A549 (cell line): ENCODE data around the gene MESP1. TPM values are rescaled to one million over a fixed set of nuclear protein-coding genes. Genes with fewer than 3 reads are reported as not detected.

ENCODE experiments used
- ATAC-seq, 2 experiments: fragments of 200-7000 bp in 1 of 2; fragments of >200 bp in 1 of 2; cut with Nextera tagmentation in 1 of 2; cut with Tn5 transposase in 1 of 2; 3 replicates each; pipeline versions ENCODE4 v1.8.0 to v1.9.1; 2018 to 2020; ENCODE audit warnings: mild to moderate bottlenecking in 1 of 2, moderate library complexity in 1 of 2
- CTCF ChIA-PET: fragments of 300-600 bp; sonication (Branson Sonifier 250); formaldehyde crosslinking; extraction: SDS; loops from one replicate; lab custom pipeline; 2021; ENCODE audit warnings: antibody characterized with exemption, inconsistent platforms; lab: Yijun Ruan, JAX
- POLR2A ChIA-PET: fragments of 350-600 bp; formaldehyde crosslinking; extraction: SDS; loops from one replicate; lab custom pipeline; 2021; ENCODE audit warnings: antibody characterized with exemption, inconsistent platforms; lab: Yijun Ruan, JAX
- DNase-seq, 2 experiments: peaks; one replicate each; pipeline versions ENCODE4 v3.0.0 to v3.0.0-alpha.2; 2011 to 2016; ENCODE audit warnings: low read depth in 1 of 2, low spot score in 1 of 2
- FAIRE-seq: peaks from 2 replicates; lab custom pipeline; 2011; peaks lifted over from hg19 to GRCh38; lab: Jason Lieb, UNC
- H3K27ac ChIP-seq, 2 experiments: fragments of >200 bp; sonication (Bioruptor Twin); formaldehyde crosslinking; 3 replicates each; pipeline ENCODE4 v1.5.1; 2016 to 2017
- H3K4me1 ChIP-seq: fragments of >200 bp; sonication (Bioruptor Twin); formaldehyde crosslinking; 3 replicates; pipeline ENCODE4 v1.6.1; 2016
- H3K4me2 ChIP-seq: fragments of >200 bp; sonication (Bioruptor Twin); formaldehyde crosslinking; 3 replicates; pipeline ENCODE4 v1.6.1; 2016
- H3K4me3 ChIP-seq: fragments of >200 bp; sonication (Bioruptor Twin); formaldehyde crosslinking; 3 replicates; pipeline ENCODE4 v1.5.1; 2016
- H3K9me3 ChIP-seq: fragments of >200 bp; sonication (Bioruptor Twin); formaldehyde crosslinking; 3 replicates; pipeline ENCODE4 v1.6.1; 2016
- BCL3 ChIP-seq: fragments of >200 bp; sonication (Bioruptor Twin); formaldehyde crosslinking; IDR thresholded peaks from 3 replicates; pipeline ENCODE4 v1.6.1; 2016
- BHLHE40 ChIP-seq: IDR thresholded peaks from 2 replicates; pipeline ENCODE4 v1.6.1; 2012; ENCODE audit warnings: low read depth, low read length, inconsistent platforms
- CEBPB ChIP-seq, 2 experiments: fragments of >200 bp in 1 of 2; sonication (Bioruptor Twin) in 1 of 2; formaldehyde crosslinking in 1 of 2; IDR thresholded peaks; 2 replicates each; pipeline ENCODE4 v1.6.1; 2012 to 2016
- ELK1 ChIP-seq: fragments of 150-350 bp; IDR thresholded peaks from 2 replicates; pipeline ENCODE4 v1.6.1; 2014; ENCODE audit warnings: low read depth, mild to moderate bottlenecking, low read length
- EP300 ChIP-seq, 2 experiments: fragments of >200 bp; sonication (Bioruptor Twin); formaldehyde crosslinking; IDR thresholded peaks; 2 replicates in 1 of 2; 3 replicates in 1 of 2; pipeline ENCODE4 v1.6.1; 2016 to 2017
- FOSB ChIP-seq: fragments of 250-450 bp; sonication (Bioruptor Pico); IDR thresholded peaks from 2 replicates; pipeline ENCODE4 v1.5.0; 2020; ENCODE audit warnings: mild to moderate bottlenecking, moderate library complexity
- FOXS1 ChIP-seq: fragments of 250-450 bp; sonication (Bioruptor Pico); IDR thresholded peaks from 2 replicates; pipeline ENCODE4 v1.5.0; 2020; ENCODE audit warnings: mild to moderate bottlenecking, moderate library complexity
- HDAC2 ChIP-seq: fragments of 200-600 bp; sonication (generic); IDR thresholded peaks from 2 replicates; pipeline ENCODE4 v1.6.1; 2016
- HEYL ChIP-seq: fragments of 250-450 bp; sonication (Bioruptor Pico); IDR thresholded peaks from 2 replicates; pipeline ENCODE4 v1.8.0; 2021; ENCODE audit warnings: mild to moderate bottlenecking, moderate library complexity
- HMGXB4 ChIP-seq: fragments of 250-450 bp; sonication (Bioruptor Pico); IDR thresholded peaks from 2 replicates; pipeline ENCODE4 v1.5.0; 2021; ENCODE audit warnings: mild to moderate bottlenecking, moderate library complexity, borderline replicate concordance
- HOXA7 ChIP-seq: fragments of 250-450 bp; sonication (Bioruptor Pico); IDR thresholded peaks from 2 replicates; pipeline ENCODE4 v1.5.0; 2020; ENCODE audit warnings: mild to moderate bottlenecking, moderate library complexity
- HOXB5 ChIP-seq: fragments of 250-450 bp; sonication (Bioruptor Pico); IDR thresholded peaks from 2 replicates; pipeline ENCODE4 v1.5.0; 2020; ENCODE audit warnings: mild to moderate bottlenecking, moderate library complexity
- KDM5A ChIP-seq: fragments of 200-600 bp; sonication (generic); IDR thresholded peaks from 2 replicates; pipeline ENCODE4 v1.6.1; 2016; ENCODE audit warnings: antibody characterized with exemption, mild to moderate bottlenecking
- MAX ChIP-seq: IDR thresholded peaks from 2 replicates; pipeline ENCODE4 v1.6.1; 2012
- NFE2L2 ChIP-seq: fragments of 150-350 bp; conservative IDR thresholded peaks from 2 replicates; pipeline ENCODE4 v1.6.1; 2014; ENCODE audit warnings: low read length
- PBX3 ChIP-seq: IDR thresholded peaks from 2 replicates; pipeline ENCODE4 v1.6.1; 2012
- PHF8 ChIP-seq: fragments of 200-600 bp; sonication (generic); IDR thresholded peaks from 2 replicates; pipeline ENCODE4 v1.6.1; 2016; ENCODE audit warnings: low read depth, mild to moderate bottlenecking, antibody characterized with exemption, moderate library complexity, borderline replicate concordance
- RARB ChIP-seq: fragments of 250-450 bp; sonication (Bioruptor Pico); IDR thresholded peaks from 2 replicates; pipeline ENCODE4 v1.8.0; 2021; ENCODE audit warnings: mild to moderate bottlenecking, moderate library complexity
- RFX5 ChIP-seq: fragments of 450-650 bp; IDR thresholded peaks from 2 replicates; pipeline ENCODE4 v1.7.1; 2014; ENCODE audit warnings: antibody characterized with exemption, mild to moderate bottlenecking, moderate library complexity
- RNF2 ChIP-seq: fragments of 200-600 bp; sonication (generic); IDR thresholded peaks from 2 replicates; pipeline ENCODE4 v1.6.1; 2016; ENCODE audit warnings: low read depth, mild to moderate bottlenecking, antibody characterized with exemption, moderate library complexity, borderline replicate concordance
- SMC3 ChIP-seq: fragments of >200 bp; sonication (Bioruptor Twin); formaldehyde crosslinking; IDR thresholded peaks from 3 replicates; pipeline ENCODE4 v1.6.1; 2018; ENCODE audit warnings: inconsistent platforms
- TFCP2L1 ChIP-seq: fragments of 250-450 bp; sonication (Bioruptor Pico); IDR thresholded peaks from 2 replicates; pipeline ENCODE4 v1.5.0; 2021; ENCODE audit warnings: mild to moderate bottlenecking
- TP53 ChIP-seq: fragments of 250-450 bp; sonication (Bioruptor Pico); IDR thresholded peaks from 2 replicates; pipeline ENCODE4 v1.5.0; 2021; ENCODE audit warnings: mild to moderate bottlenecking, moderate library complexity
- ZC3H11A ChIP-seq: fragments of 450-650 bp; IDR thresholded peaks from 2 replicates; pipeline ENCODE4 v1.6.1; 2014; ENCODE audit warnings: antibody characterized with exemption, mild to moderate bottlenecking
- WGBS: methylation state at CpG from one replicate; pipeline ENCODE4 v1.1.6; 2017; ENCODE audit errors: missing lambda C conversion rate; 5-methylcytosine and 5-hydroxymethylcytosine counted together
- polyA plus RNA-seq, 4 experiments: library from polyadenylated mRNA; depleted of rRNA in 3 of 4; stranded (reverse); fragments of >200 nt; fragmentation: RNase III in 1 of 4; extraction: RNeasy Plus Mini Kit Qiagen cat#74134 plus additional on column Dnase treatment in 1 of 4; gene quantifications; 2 replicates in 3 of 4; 3 replicates in 1 of 4; pipeline ENCODE4 v1.2.3, GENCODE V29; 2011 to 2017

Gene MESP1
- polyA plus RNA-seq, 2 of the 4 experiments (the other 2 are of a cell fraction) = 1.2 to 2.7 TPM

GRCh38 chr15:89723031-89723430, 28.0 kb downstream of the MESP1 start:
- CTCF ChIA-PET = interaction anchor here (0.6 to 1.8 kb wide), 7 partner anchors 15 to 459 kb away, joined by 3 to 9 read pairs (median 3); no protein-coding TSS in a partner anchor
- POLR2A ChIA-PET = no interaction called here
- TF ChIP-seq EP300 (IDR thresholded peaks at IDR 0.05) (no peak), ZC3H11A (peak; percentile 95)
- no peak overlapping the region for H3K27ac ChIP-seq
- WGBS = 70% methylated on average over 3 of the region's 3 CpGs
- peaks cover 8% of the 10 kb centered on the region; the same call in 1 of the 3 replicates for H3K9me3 ChIP-seq
- H3K4me3 ChIP-seq = no peak overlapping the region
- DNase-seq = no peak
- no peaks in the 10 kb centered on the region for H3K4me1 ChIP-seq
- ATAC-seq = no peak
- no peak overlapping the region for H3K4me2 ChIP-seq
- no peak for FAIRE-seq

- no peak for ATAC-seq
- DNase-seq = no peak
- CTCF ChIA-PET = interaction anchor here (1.4 kb wide), 1 partner anchor 15 kb away, joined by 3 read pairs; no protein-coding TSS in a partner anchor
- TF ChIP-seq PBX3 = no peak
- no peak for TF ChIP-seq KDM5A
- no peak for TF ChIP-seq ZC3H11A
- no peak for TF ChIP-seq BCL3
- no peak for TF ChIP-seq HOXA7
- TF ChIP-seq HEYL (CRISPR knock-in tag) = no peak
- TF ChIP-seq ELK1 = no peak
- no peak for TF ChIP-seq RARB (CRISPR knock-in tag)
- TF ChIP-seq RFX5 = no peak
- TF ChIP-seq MAX = no peak
- no peak for TF ChIP-seq BHLHE40
- no peak for TF ChIP-seq HOXB5 (CRISPR knock-in tag)
- TF ChIP-seq FOXS1 (CRISPR knock-in tag) = no peak
- no peak for TF ChIP-seq TP53 (CRISPR knock-in tag)
- TF ChIP-seq CEBPB (IDR thresholded peaks at IDR 0.05) = no peak
- no peak for TF ChIP-seq NFE2L2
- no peak for TF ChIP-seq HDAC2
- TF ChIP-seq SMC3 = no peak
- H3K4me1 ChIP-seq = no peaks in the 10 kb centered on the region
- WGBS = 70% methylated on average over 2 of the region's 2 CpGs
- H3K4me3 ChIP-seq = no peak overlapping the region
- H3K4me2 ChIP-seq = no peak overlapping the region
- FAIRE-seq = no peak
- POLR2A ChIA-PET = no interaction called here
- no peak overlapping the region for H3K27ac ChIP-seq
- H3K9me3 ChIP-seq = no peaks in the 10 kb centered on the region
Measured at GRCh38 chr15:89714775-89715174, 36.3 kb downstream of the MESP1 start.

GRCh38 chr15:89707577-89707976, 43.5 kb downstream of the MESP1 start:
- TF ChIP-seq HDAC2 (no peak), ZC3H11A (no peak), HMGXB4 (CRISPR knock-in tag) (no peak), HOXA7 (no peak), HEYL (CRISPR knock-in tag) (no peak), KDM5A (no peak), BCL3 (no peak), PHF8 (no peak), EP300 (IDR thresholded peaks at IDR 0.05) (no peak), TFCP2L1 (CRISPR knock-in tag) (no peak), BHLHE40 (no peak), RNF2 (no peak), FOSB (CRISPR knock-in tag) (no peak), RARB (CRISPR knock-in tag) (no peak)
- Histone ChIP-seq H3K4me2 (no peak overlapping the region), H3K27ac (no peak overlapping the region), H3K9me3 (no peaks in the 10 kb centered on the region), H3K4me3 (no peak overlapping the region), H3K4me1 (no peaks in the 10 kb centered on the region)
- 30% methylated on average over 1 of the region's 1 CpG for WGBS
- CTCF ChIA-PET = interaction anchor here (0.5 kb wide), 1 partner anchor 11 kb away, joined by 3 read pairs; no protein-coding TSS in a partner anchor
- peak; percentile 76 for FAIRE-seq
- no peak for ATAC-seq
- DNase-seq = no peak
- POLR2A ChIA-PET = no interaction called here
